Endothelial cell (in vitro differentiated cells): ENCODE measurements around the gene TRAF5. TPM values are rescaled to one million over a fixed set of nuclear protein-coding genes. Genes with fewer than 3 reads are reported as not detected.
"Not testable (repeated sequence)": the region's sequence is repeated elsewhere in the genome, so short reads cannot be mapped to it uniquely, and the experiment has no call there.

Experiments
- DNase-seq: peaks from one replicate; pipeline ENCODE4 v3.0.0; 2021; ENCODE audit warnings: low spot score
- H3K27ac Mint-ChIP-seq: one replicate; pipeline ENCODE4 v1.8.0; 2021; ENCODE audit warnings: mixed read lengths, inconsistent platforms; ENCODE audit not compliant: unreplicated experiment
- H3K27me3 Mint-ChIP-seq: one replicate; pipeline ENCODE4 v1.8.0; 2021; ENCODE audit warnings: mild to moderate bottlenecking, moderate library complexity, mixed read lengths, inconsistent platforms; ENCODE audit not compliant: unreplicated experiment
- H3K36me3 Mint-ChIP-seq: one replicate; pipeline ENCODE4 v1.8.0; 2021; ENCODE audit warnings: mild to moderate bottlenecking, low read depth, mixed read lengths, inconsistent platforms; ENCODE audit not compliant: unreplicated experiment
- H3K4me1 Mint-ChIP-seq: one replicate; pipeline ENCODE4 v1.8.0; 2021; ENCODE audit warnings: mild to moderate bottlenecking, mixed read lengths, inconsistent platforms; ENCODE audit not compliant: unreplicated experiment
- H3K4me3 Mint-ChIP-seq: one replicate; pipeline ENCODE4 v1.8.0; 2021; ENCODE audit warnings: mild to moderate bottlenecking, mixed read lengths, inconsistent platforms; ENCODE audit not compliant: unreplicated experiment
- H3K9me3 Mint-ChIP-seq: one replicate; pipeline ENCODE4 v1.8.0; 2021; ENCODE audit warnings: mixed read lengths, inconsistent platforms; ENCODE audit not compliant: unreplicated experiment
- total RNA-seq: library from RNA; stranded (reverse); fragmentation: NEBNext Ultra II Directional; extraction: Animal tissue kit (Norgen Biotek cat#: 25700); gene quantifications from one replicate; pipeline ENCODE4 v1.2.1, GENCODE V29; 2021; ENCODE audit not compliant: unreplicated experiment
- TF ChIP-seq, protein P1 (sequence below): fragments of 200-600 bp; sonication (generic); IDR thresholded peaks from one replicate; pipeline ENCODE4 v1.5.0; 2021; ENCODE audit warnings: antibody characterized with exemption; ENCODE audit not compliant: unreplicated experiment

TRAF5 gene
- total RNA-seq, 1 donor from 2014 or later: 14.5 TPM

DNA sequence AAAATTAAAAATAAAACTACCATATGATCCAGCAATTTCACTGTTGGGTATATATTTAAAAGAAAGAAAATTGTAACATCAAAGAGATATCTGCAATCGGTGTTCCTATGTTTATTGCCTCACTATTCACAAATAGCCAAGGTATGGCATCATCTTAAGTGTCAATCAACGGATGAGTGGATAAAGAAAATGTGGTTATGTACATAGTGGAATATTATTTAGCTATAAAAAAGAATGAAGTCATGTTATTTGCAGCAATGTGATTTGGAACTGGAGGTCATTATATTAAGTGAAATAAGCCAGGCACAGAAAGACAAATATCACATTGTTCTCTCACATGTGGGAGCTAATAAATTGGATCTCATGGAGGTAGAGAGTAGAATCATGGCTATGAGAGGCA, 89.1 kb downstream of the TRAF5 start:
- peaks cover 4% of the 10 kb centered on the region for H3K36me3 Mint-ChIP-seq
- H3K27ac Mint-ChIP-seq: peak overlapping the region; percentile 76
- no peak for DNase-seq
- H3K4me3 Mint-ChIP-seq: peak overlapping the region; percentile 90
- H3K27me3 Mint-ChIP-seq: peaks cover 6% of the 10 kb centered on the region
- no peaks in the 10 kb centered on the region for H3K4me1 Mint-ChIP-seq
- TF ChIP-seq, protein P1, sequence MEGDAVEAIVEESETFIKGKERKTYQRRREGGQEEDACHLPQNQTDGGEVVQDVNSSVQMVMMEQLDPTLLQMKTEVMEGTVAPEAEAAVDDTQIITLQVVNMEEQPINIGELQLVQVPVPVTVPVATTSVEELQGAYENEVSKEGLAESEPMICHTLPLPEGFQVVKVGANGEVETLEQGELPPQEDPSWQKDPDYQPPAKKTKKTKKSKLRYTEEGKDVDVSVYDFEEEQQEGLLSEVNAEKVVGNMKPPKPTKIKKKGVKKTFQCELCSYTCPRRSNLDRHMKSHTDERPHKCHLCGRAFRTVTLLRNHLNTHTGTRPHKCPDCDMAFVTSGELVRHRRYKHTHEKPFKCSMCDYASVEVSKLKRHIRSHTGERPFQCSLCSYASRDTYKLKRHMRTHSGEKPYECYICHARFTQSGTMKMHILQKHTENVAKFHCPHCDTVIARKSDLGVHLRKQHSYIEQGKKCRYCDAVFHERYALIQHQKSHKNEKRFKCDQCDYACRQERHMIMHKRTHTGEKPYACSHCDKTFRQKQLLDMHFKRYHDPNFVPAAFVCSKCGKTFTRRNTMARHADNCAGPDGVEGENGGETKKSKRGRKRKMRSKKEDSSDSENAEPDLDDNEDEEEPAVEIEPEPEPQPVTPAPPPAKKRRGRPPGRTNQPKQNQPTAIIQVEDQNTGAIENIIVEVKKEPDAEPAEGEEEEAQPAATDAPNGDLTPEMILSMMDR: no peak
- no peaks in the 10 kb centered on the region for H3K9me3 Mint-ChIP-seq

DNA sequence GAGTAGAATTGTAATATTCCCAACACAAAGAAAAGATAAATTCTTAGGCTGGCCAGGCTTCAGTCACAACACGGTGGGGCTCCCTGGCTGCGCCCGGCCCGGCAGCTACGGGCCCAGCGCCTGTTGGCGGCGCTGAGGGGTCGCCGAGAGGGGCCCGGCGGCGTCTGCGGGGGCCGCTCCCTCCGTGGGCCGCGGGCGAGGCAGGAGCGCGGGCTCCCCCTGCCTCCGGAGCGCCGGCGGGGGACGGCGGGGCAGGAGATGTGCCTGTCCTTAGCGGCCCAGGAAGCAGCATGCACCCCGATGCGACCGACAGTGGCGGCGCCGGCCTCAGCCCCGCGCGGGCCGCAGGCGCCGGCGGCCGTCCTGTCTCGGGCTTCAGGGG, 89.6 kb downstream of the TRAF5 start:
- H3K36me3 Mint-ChIP-seq, H3K4me1 Mint-ChIP-seq, H3K9me3 Mint-ChIP-seq, H3K27me3 Mint-ChIP-seq, H3K27ac Mint-ChIP-seq: not testable (repeated sequence)
- H3K4me3 Mint-ChIP-seq: peak overlapping the region; percentile 90
- DNase-seq: peak; percentile 41

DNA sequence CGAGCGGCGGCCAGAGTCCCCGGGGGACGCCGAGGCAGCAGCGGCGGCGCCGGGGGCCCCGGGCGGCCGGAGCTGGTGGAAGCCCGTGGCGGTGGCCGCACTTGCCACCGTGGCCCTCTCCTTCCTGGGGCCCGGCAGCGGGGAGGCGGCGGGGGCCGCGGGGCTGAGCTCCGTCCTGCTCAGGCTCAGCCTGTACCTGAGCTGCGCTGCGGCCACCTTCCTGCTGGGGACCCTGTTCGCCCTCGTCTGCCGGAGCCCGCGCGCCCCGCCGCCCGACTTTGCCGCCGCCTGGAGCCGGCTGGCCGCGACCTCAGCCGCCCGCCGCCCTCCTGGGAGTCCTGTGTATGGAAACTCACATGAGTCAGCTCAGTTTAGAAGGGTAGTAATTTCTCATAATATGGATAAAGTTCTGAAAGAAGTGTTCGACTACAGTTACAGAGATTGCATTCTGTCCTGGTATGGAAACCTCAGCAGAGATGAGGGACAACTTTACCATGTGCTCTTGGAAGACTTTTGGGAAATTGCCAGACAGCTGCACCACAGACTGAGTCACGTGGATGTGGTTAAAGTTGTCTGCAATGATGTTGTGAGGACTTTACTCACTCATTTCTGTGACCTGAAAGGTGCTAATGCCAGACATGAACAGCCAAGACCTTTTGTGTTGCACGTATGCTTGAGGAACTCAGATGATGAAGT, 90.1 kb downstream of the TRAF5 start:
- not testable (repeated sequence) for H3K36me3 Mint-ChIP-seq, H3K27ac Mint-ChIP-seq, H3K4me1 Mint-ChIP-seq, H3K27me3 Mint-ChIP-seq, H3K9me3 Mint-ChIP-seq
- DNase-seq: peak; percentile 46
- peak overlapping the region; percentile 72 for H3K4me3 Mint-ChIP-seq

DNA sequence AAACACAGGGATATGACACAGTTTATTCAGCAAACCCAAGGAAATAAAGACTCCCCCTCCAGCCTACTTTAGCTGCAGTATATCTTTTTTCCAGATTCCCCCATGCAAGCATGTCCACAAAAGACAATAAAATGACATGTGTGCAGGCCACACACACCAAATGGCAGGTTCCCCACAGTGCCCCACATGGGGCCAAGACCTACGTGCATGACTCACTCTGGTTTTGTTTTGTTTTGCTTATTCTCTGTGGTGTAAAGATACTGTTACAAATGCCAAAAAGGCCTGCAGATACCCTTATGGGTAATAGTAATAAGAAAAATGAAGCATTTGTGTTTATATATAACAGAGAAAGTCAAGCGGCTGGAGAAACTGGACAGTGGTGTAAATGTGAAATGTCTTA, 93.8 kb downstream of the TRAF5 start:
- H3K36me3 Mint-ChIP-seq: peaks cover 4% of the 10 kb centered on the region
- peaks cover 6% of the 10 kb centered on the region for H3K27me3 Mint-ChIP-seq
- TF ChIP-seq, protein P1: no peak
- H3K9me3 Mint-ChIP-seq: no peaks in the 10 kb centered on the region
- DNase-seq: no peak
- H3K4me1 Mint-ChIP-seq: no peaks in the 10 kb centered on the region
- no peak overlapping the region for H3K4me3 Mint-ChIP-seq
- no peak overlapping the region for H3K27ac Mint-ChIP-seq

DNA sequence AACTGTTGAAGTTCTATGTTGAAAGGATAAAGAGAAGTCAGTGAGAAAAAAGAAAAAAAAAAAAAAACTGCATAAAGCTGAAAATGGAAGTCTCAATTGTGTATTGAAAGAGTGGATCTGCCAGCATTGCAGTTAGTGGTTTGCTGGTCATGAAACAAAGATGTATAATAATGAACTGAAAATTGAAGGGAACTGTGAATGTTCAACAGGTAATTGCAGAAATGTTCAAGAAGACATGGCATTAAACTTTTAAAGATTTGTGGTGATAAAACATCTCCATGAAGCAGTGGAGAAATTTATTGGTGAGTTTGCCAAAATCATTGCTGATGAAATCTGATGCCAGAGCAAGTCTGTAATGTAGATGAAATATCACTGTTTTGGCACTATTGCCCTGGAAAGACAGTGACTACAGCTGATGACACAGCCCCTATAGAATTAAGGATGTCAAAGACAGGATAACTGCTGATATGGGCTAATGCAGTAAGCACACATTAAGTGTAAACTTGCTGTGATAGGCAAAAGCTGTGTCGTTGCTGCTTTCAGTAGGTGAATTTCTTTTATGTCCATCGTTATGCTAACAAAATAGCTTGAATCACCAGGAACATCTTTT, 94.3 kb downstream of the TRAF5 start:
- Mint-ChIP-seq H3K27me3 (peaks cover 2% of the 10 kb centered on the region), H3K9me3 (no peaks in the 10 kb centered on the region), H3K4me1 (no peaks in the 10 kb centered on the region), H3K27ac (no peak overlapping the region), H3K4me3 (no peak overlapping the region), H3K36me3 (peaks cover 1% of the 10 kb centered on the region)
- DNase-seq: no peak
- TF ChIP-seq, protein P1: no peak

DNA sequence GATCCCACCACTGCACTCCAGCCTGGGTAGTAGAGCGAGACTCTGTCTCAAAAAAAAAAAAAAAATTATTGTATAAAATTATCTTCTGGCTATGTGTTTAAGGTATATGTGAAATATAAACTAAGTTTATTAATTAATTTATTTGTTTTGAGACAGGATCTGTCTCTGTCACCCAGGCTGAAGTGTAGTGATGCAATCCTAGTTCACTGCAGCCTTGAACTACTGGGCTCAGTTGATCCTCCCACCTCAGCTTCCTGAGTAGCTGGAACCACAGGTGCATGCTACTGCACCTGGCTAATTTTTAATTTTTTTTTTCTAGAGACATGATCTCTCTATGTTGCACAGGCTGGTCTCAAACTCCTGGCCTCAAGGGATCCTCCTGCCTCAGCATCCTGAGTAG, 97.4 kb downstream of the TRAF5 start:
- Mint-ChIP-seq H3K9me3 (no peaks in the 10 kb centered on the region), H3K36me3 (no peaks in the 10 kb centered on the region), H3K27ac (no peak overlapping the region), H3K4me3 (no peak overlapping the region), H3K4me1 (no peaks in the 10 kb centered on the region), H3K27me3 (no peaks in the 10 kb centered on the region)
- no peak for DNase-seq
- TF ChIP-seq, protein P1: no peak
